GM21619 (cell line): ENCODE data around the gene DKK2.

Source experiments
- ATAC-seq: cut with Tn5 transposase; IDR thresholded peaks from one replicate; pipeline ENCODE4 v1.9.1; 2021; ENCODE audit not compliant: unreplicated experiment

The DKK2 gene

GRCh38 chr4:107017443-107018343 is 18.4 kb downstream of the DKK2 start:
- no peak for ATAC-seq

GRCh38 chr4:107011312-107011711 is 24.8 kb downstream of the DKK2 start:
- ATAC-seq, result no peak

GRCh38 chr4:107009196-107009968 is 26.7 kb downstream of the DKK2 start:
- no peak for ATAC-seq

GRCh38 chr4:107008115-107008514 is 28.0 kb downstream of the DKK2 start:
- ATAC-seq, result no peak

- ATAC-seq, result no peak
Measured at GRCh38 chr4:107006218-107006617, 29.9 kb downstream of the DKK2 start.

GRCh38 chr4:106996490-106996889 is 39.6 kb downstream of the DKK2 start:
- ATAC-seq, result no peak

- no peak for ATAC-seq
Measured at GRCh38 chr4:106993827-106994226, 42.3 kb downstream of the DKK2 start.

GRCh38 chr4:106987311-106987710 is 48.8 kb downstream of the DKK2 start:
- ATAC-seq, result no peak

GRCh38 chr4:106986486-106986885 is 49.6 kb downstream of the DKK2 start:
- no peak for ATAC-seq

- no peak for ATAC-seq
Measured at GRCh38 chr4:106985830-106986229, 50.3 kb downstream of the DKK2 start.

GRCh38 chr4:106982711-106983211 is 53.4 kb downstream of the DKK2 start:
- ATAC-seq, result no peak

GRCh38 chr4:106981431-106981830 is 54.7 kb downstream of the DKK2 start:
- ATAC-seq, result no peak

GRCh38 chr4:106979476-106979875 is 56.6 kb downstream of the DKK2 start:
- ATAC-seq, result no peak

- ATAC-seq, result no peak
Measured at GRCh38 chr4:106978046-106978774, 57.9 kb downstream of the DKK2 start.

- no peak for ATAC-seq
Measured at GRCh38 chr4:106971636-106972035, 64.5 kb downstream of the DKK2 start.

- no peak for ATAC-seq
Measured at GRCh38 chr4:106967892-106968291, 68.2 kb downstream of the DKK2 start.

- ATAC-seq, result no peak
Measured at GRCh38 chr4:106953036-106953705, 82.9 kb downstream of the DKK2 start.

- no peak for ATAC-seq
Measured at GRCh38 chr4:106951891-106952290, 84.2 kb downstream of the DKK2 start.

GRCh38 chr4:106941841-106942240 is 94.3 kb downstream of the DKK2 start:
- no peak for ATAC-seq

- no peak for ATAC-seq
Measured at GRCh38 chr4:106930522-106930921, 105.6 kb downstream of the DKK2 start.

GRCh38 chr4:106929248-106929647 is 106.9 kb downstream of the DKK2 start:
- ATAC-seq, result no peak
